Karpas-422 (cell line): ENCODE results near the gene FAM83G. TPM values are rescaled to one million over a fixed set of nuclear protein-coding genes. Genes with fewer than 3 reads are reported as not detected.
A peak's percentile ranks its signal among the peaks of the same experiment; 100 is the strongest.

Experiments
- DNase-seq: peaks from one replicate; pipeline ENCODE4 v3.0.0-alpha.2; 2015
- H2AFZ ChIP-seq: fragments of 200-600 bp; sonication (generic); 2 replicates; pipeline ENCODE4 v1.6.1; 2014; ENCODE audit warnings: antibody characterized with exemption, low read length, mixed read lengths
- H3K27ac ChIP-seq: fragments of 200-600 bp; sonication (generic); 2 replicates; pipeline ENCODE4 v1.5.1; 2014; ENCODE audit warnings: mild to moderate bottlenecking, low read length, moderate library complexity
- H3K27me3 ChIP-seq: fragments of 200-600 bp; sonication (generic); 2 replicates; pipeline ENCODE4 v1.6.1; 2014; ENCODE audit warnings: low read length, mixed read lengths
- H3K36me3 ChIP-seq: fragments of 200-600 bp; sonication (generic); 2 replicates; pipeline ENCODE4 v1.6.1; 2014; ENCODE audit warnings: low read length, mixed read lengths; ENCODE audit not compliant: insufficient read depth
- H3K4me1 ChIP-seq: fragments of 200-600 bp; sonication (generic); 2 replicates; pipeline ENCODE4 v1.6.1; 2014; ENCODE audit warnings: mild to moderate bottlenecking, low read length, mixed read lengths
- H3K4me2 ChIP-seq: fragments of 200-600 bp; sonication (generic); 2 replicates; pipeline ENCODE4 v1.6.1; 2014; ENCODE audit warnings: low read length, low read depth, mild to moderate bottlenecking; ENCODE audit not compliant: poor library complexity, severe bottlenecking
- H3K4me3 ChIP-seq: fragments of 200-600 bp; sonication (generic); 2 replicates; pipeline ENCODE4 v1.5.1; 2014; ENCODE audit warnings: mild to moderate bottlenecking, antibody characterized with exemption, low read length, mixed read lengths
- H3K79me2 ChIP-seq: fragments of 200-600 bp; sonication (generic); 2 replicates; pipeline ENCODE4 v1.6.1; 2014; ENCODE audit warnings: mild to moderate bottlenecking, low read length, mixed read lengths
- H3K9ac ChIP-seq: fragments of 200-600 bp; sonication (generic); 2 replicates; pipeline ENCODE4 v1.6.0; 2014; ENCODE audit warnings: low read length
- H3K9me2 ChIP-seq: fragments of 200-600 bp; sonication (generic), shearing (Covaris generic); replicated peaks from 2 replicates; pipeline ENCODE4 v1.6.0; 2014; ENCODE audit warnings: mild to moderate bottlenecking, low read length, moderate library complexity; ENCODE audit not compliant: insufficient read depth
- H3K9me3 ChIP-seq: fragments of 300-700, 200-600 bp; sonication (generic); 2 replicates; pipeline ENCODE4 v1.6.1; 2014; ENCODE audit warnings: low read length, mixed read lengths
- H4K20me1 ChIP-seq: fragments of 200-600 bp; sonication (generic); 2 replicates; pipeline ENCODE4 v1.6.1; 2014; ENCODE audit warnings: mild to moderate bottlenecking, antibody characterized with exemption, low read length, low read depth; ENCODE audit not compliant: insufficient read depth
- total RNA-seq: library from RNA; depleted of rRNA; stranded (reverse); fragments of >200 nt; shearing (Covaris generic); gene quantifications from 2 replicates; pipeline ENCODE4 v1.2.3, GENCODE V29; 2014; ENCODE audit warnings: low replicate concordance

FAM83G gene
- total RNA-seq, 1 experiment from 2014 or later, result 9.2 TPM

DNA sequence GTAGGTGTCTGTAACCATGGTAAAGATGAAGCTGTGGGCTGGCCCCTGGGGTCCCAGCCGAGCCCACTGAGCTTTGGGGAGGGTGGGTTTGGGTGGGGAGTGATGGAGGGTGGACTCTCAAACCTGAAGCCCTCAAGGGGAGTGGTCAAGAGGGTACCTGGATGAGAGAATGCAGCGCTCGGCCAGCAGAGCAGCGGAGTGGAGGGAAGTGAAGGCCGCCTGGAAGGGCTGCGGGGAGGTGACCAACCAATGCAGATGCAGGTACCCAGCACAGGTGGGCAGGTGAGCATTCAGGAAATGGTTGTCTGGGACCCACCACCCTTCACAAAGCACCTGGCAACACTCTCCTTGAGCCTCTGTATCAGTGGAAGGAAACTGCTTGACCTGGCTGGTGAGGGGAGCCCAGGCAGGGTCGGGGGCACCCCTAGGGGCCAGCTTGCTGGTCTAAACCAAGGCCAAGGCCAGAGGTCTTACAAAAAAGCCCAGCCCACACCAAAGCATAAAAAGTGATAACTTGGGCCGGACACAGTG is 56.0 kb downstream of the FAM83G start:
- Histone ChIP-seq H3K27ac (no peak overlapping the region), H3K27me3 (no peaks in the 10 kb centered on the region), H3K4me2 (no peak overlapping the region), H3K4me1 (peaks cover 22% of the 10 kb centered on the region), H3K79me2 (no peaks in the 10 kb centered on the region), H4K20me1 (no peaks in the 10 kb centered on the region), H3K36me3 (no peaks in the 10 kb centered on the region), H2AFZ (no peak overlapping the region), H3K9me3 (no peaks in the 10 kb centered on the region), H3K9ac (no peak overlapping the region), H3K4me3 (no peak overlapping the region), H3K9me2 (no peaks in the 10 kb centered on the region)
- DNase-seq, result no peak

- H3K4me3 ChIP-seq, result no peak overlapping the region
- H3K9me3 ChIP-seq, result no peaks in the 10 kb centered on the region
- no peaks in the 10 kb centered on the region for H4K20me1 ChIP-seq
- H3K4me2 ChIP-seq, result no peak overlapping the region
- H3K27ac ChIP-seq, result no peak overlapping the region
- no peak overlapping the region for H3K9ac ChIP-seq
- H3K79me2 ChIP-seq, result no peaks in the 10 kb centered on the region
- no peaks in the 10 kb centered on the region for H3K27me3 ChIP-seq
- H3K4me1 ChIP-seq, result peaks cover 22% of the 10 kb centered on the region
- H3K9me2 ChIP-seq, result no peaks in the 10 kb centered on the region
- H2AFZ ChIP-seq, result no peak overlapping the region
- DNase-seq, result no peak
- H3K36me3 ChIP-seq, result no peaks in the 10 kb centered on the region
Measured at GRCh38 chr17:18947866-18948265, 56.7 kb downstream of the FAM83G start.

DNA sequence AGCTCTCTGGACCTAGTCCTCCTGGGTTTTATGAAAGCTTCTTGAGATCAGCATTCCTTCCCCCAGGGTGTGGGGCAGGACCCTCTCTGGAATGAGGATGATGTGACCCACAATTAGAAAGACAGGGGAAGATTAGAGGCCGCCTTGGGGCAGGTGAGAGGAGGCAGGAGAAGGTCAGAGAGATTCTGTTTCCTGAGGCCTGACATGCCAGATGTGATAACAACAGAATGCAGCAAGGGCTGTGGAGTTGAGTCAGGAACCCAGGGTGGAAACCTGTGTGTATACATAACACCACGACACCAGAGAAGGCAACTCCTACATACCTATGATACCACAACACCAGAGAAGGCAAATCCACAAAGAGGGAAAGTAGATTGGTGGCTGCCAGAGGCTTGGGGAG is 58.0 kb downstream of the FAM83G start:
- H3K9me2 ChIP-seq, result no peaks in the 10 kb centered on the region
- no peak for DNase-seq
- H3K9ac ChIP-seq, result no peak overlapping the region

GRCh38 chr17:18944646-18945045 is 59.9 kb downstream of the FAM83G start:
- Histone ChIP-seq H3K27ac (no peak overlapping the region), H4K20me1 (no peaks in the 10 kb centered on the region), H3K9me2 (no peaks in the 10 kb centered on the region), H3K9me3 (no peaks in the 10 kb centered on the region), H3K4me3 (peak overlapping the region; percentile 49), H3K4me1 (peaks cover 22% of the 10 kb centered on the region), H3K79me2 (no peaks in the 10 kb centered on the region), H2AFZ (no peak overlapping the region), H3K36me3 (no peaks in the 10 kb centered on the region), H3K4me2 (peak overlapping the region; percentile 65), H3K27me3 (no peaks in the 10 kb centered on the region), H3K9ac (peak overlapping the region; percentile 32; the same call in 1 of the 2 replicates)
- peak; percentile 79 for DNase-seq

More for the DNA sequence above, 58.0 kb downstream of the FAM83G start:
- Histone ChIP-seq H3K4me3 (no peak overlapping the region), H3K79me2 (no peaks in the 10 kb centered on the region), H3K27me3 (no peaks in the 10 kb centered on the region), H2AFZ (no peak overlapping the region), H4K20me1 (no peaks in the 10 kb centered on the region), H3K27ac (no peak overlapping the region), H3K9me3 (no peaks in the 10 kb centered on the region), H3K4me1 (peaks cover 22% of the 10 kb centered on the region), H3K4me2 (no peak overlapping the region), H3K36me3 (no peaks in the 10 kb centered on the region)

GRCh38 chr17:18938692-18939023 is 65.9 kb downstream of the FAM83G start:
- Histone ChIP-seq H3K27ac (no peak overlapping the region), H3K27me3 (no peaks in the 10 kb centered on the region), H3K36me3 (no peaks in the 10 kb centered on the region), H3K9me2 (no peaks in the 10 kb centered on the region), H3K9me3 (no peaks in the 10 kb centered on the region), H4K20me1 (no peaks in the 10 kb centered on the region), H3K9ac (no peak overlapping the region), H3K4me3 (no peak overlapping the region), H3K4me1 (no peaks in the 10 kb centered on the region), H3K79me2 (no peaks in the 10 kb centered on the region), H3K4me2 (no peak overlapping the region), H2AFZ (no peak overlapping the region)
- no peak for DNase-seq

GRCh38 chr17:18937981-18938691 is 66.4 kb downstream of the FAM83G start:
- Histone ChIP-seq H3K9ac (no peak overlapping the region), H3K4me3 (no peak overlapping the region)

GRCh38 chr17:18933102-18934058 is 71.2 kb downstream of the FAM83G start:
- peak; percentile 64 for DNase-seq
- no peaks in the 10 kb centered on the region for H3K27me3 ChIP-seq

More at GRCh38 chr17:18937981-18938691, 66.4 kb downstream of the FAM83G start:
- Histone ChIP-seq H3K27ac (no peak overlapping the region), H3K9me3 (no peaks in the 10 kb centered on the region), H3K36me3 (no peaks in the 10 kb centered on the region), H3K27me3 (no peaks in the 10 kb centered on the region), H3K4me1 (no peaks in the 10 kb centered on the region), H3K9me2 (no peaks in the 10 kb centered on the region), H4K20me1 (0 out of 2 replicates have a peak, but pooled peaks cover under 1% of the 10 kb centered on the region), H2AFZ (no peak overlapping the region), H3K79me2 (no peaks in the 10 kb centered on the region), H3K4me2 (no peak overlapping the region)
- peak; percentile 36 for DNase-seq

More at GRCh38 chr17:18933102-18934058, 71.2 kb downstream of the FAM83G start:
- Histone ChIP-seq H3K9me2 (no peaks in the 10 kb centered on the region), H3K36me3 (peaks cover 23% of the 10 kb centered on the region), H3K4me3 (no peak overlapping the region), H3K79me2 (no peaks in the 10 kb centered on the region), H3K9me3 (no peaks in the 10 kb centered on the region), H3K27ac (no peak overlapping the region), H3K4me1 (no peaks in the 10 kb centered on the region), H3K9ac (no peak overlapping the region), H3K4me2 (no peak overlapping the region), H2AFZ (no peak overlapping the region), H4K20me1 (0 out of 2 replicates have a peak, but pooled peaks cover 3% of the 10 kb centered on the region)
